GOT3 (cell line): ENCODE measurements around the gene COPS2.

Experiments used
- DNase-seq: peaks from one replicate; lab custom pipeline; 2025; ENCODE audit warnings: mixed read lengths; lab: John Stamatoyannopoulos, UW

COPS2 gene

GRCh38 chr15:49155834-49156627 lies 632 bp upstream of the COPS2 start:
- no peak for DNase-seq

DNA sequence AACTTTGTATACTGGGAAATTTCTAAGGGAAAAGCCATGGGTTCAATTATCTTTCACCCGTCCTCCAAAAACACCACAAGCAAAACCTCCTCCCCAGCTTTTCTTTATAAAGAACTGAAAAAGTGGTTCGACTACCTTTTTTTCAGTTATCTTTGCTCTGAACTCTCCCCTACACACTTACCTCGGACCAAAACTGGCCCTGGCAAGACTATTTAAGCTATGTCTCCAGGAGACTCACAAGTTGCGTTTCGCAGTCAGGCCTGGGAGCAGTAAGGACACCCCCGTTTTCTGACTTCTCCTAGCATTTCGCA lies 645 bp downstream of the COPS2 start:
- DNase-seq: no peak

DNA sequence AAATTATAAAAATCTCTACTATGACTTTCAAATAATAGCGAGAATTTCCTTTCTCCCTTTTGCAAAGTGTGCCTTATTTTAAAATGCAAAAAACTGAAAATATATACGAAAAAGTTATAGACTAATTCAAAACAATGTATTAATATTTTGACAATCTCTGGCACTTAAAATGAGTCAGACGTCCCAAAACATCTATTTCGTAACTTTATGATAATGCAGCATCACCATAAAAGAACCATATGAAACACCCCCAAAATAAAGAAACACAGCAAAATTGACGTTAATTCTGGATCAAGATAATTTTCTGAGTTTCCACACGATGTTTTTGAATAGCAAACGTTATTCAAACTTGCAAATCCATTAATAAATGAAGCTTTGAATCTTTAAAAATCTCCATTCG lies 1.0 kb downstream of the COPS2 start:
- no peak for DNase-seq

DNA sequence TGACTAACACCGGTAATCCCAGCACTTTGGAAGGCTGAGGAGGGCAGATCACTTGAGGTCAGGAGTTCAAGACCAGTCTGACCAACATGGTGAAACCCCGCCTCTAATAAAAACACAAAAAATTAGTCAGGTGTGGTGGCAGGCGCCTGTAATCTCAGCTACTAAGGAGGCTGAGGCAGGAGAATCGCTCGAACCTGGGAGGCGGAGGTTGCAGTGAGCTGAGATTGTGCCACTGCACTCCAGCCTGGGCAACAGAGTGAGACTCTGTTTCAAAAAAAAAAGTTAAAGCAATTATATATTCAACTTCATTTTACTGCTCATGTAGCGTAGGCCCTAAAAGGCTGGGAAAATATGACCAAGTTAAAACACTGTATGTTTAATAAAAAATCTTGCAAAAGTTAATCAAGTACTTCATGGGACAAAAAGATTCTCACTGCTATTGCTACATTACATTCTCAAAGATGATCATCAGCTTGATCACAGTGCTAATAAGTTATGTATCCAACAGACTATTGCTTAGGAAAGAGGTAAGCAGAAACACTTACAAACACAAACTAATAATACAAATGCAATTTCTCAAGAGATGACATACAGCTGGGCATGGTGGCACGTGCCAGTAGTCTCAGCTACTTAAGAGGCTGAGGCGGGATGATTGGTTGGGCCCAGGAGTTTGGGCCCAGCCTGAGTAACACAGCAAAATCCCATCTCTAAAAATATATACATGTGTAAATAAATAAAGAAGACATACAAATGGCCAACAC lies 2.7 kb downstream of the COPS2 start:
- DNase-seq: no peak

DNA sequence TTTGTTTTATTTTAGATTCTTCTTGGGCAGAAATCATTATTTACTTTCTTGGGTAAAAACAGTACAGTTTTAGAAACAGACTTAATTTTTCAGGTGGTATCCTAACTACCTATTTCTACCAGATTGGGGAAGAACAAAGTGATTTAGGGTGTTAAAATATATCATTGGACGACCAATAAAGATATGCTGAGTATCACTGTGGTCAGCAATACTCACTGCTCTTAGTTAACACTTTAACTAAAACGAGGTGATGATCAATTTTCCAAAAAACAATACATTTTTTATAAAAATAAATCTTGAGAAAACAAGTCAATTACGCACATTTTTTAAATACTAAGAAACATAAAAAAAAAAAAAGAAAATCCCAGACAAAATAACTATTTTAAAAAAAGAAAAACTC lies 3.6 kb downstream of the COPS2 start:
- DNase-seq: no peak

DNA sequence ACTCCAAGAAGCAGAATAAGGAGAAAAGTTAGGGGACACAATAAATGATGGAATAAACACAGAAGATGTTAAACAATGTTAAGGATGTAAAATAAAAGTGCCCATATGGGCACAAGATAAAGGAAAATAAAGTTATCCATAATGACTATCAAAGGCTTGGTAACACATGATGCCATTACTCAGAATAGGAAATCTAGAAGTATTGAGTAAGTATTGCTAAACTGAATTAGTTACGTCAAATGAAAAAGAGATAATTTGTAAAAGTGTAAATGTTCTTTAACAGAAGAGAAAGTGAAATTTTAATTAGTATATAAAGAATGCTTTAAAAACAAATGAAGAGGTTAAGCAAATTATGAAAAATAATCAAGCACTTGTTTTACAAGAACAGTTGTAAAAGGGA lies 6.7 kb downstream of the COPS2 start:
- DNase-seq: no peak

DNA sequence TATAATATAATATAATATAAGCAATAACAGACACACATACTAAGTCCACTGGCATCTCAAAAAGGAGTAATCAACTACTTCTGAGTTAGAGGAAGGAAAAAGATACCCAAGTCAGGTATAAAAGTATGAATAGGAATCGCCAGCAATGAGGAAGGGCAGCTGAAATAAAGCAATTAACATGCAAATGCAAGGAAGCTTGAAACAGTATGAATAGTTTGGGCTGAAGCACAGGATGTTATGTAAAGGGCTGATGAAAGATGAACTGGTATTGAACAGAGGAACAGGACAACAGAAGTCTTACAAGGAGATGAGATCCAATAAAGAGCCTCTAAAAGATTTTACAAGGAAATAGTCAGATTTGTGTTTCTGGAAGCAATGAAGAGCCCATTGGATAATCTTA lies 7.1 kb downstream of the COPS2 start:
- no peak for DNase-seq

- no peak for DNase-seq
Measured at GRCh38 chr15:49145651-49146609, 9.5 kb downstream of the COPS2 start.

GRCh38 chr15:49137861-49138260 lies 17.5 kb downstream of the COPS2 start:
- DNase-seq: no peak

GRCh38 chr15:49135911-49136310 lies 19.5 kb downstream of the COPS2 start:
- no peak for DNase-seq

DNA sequence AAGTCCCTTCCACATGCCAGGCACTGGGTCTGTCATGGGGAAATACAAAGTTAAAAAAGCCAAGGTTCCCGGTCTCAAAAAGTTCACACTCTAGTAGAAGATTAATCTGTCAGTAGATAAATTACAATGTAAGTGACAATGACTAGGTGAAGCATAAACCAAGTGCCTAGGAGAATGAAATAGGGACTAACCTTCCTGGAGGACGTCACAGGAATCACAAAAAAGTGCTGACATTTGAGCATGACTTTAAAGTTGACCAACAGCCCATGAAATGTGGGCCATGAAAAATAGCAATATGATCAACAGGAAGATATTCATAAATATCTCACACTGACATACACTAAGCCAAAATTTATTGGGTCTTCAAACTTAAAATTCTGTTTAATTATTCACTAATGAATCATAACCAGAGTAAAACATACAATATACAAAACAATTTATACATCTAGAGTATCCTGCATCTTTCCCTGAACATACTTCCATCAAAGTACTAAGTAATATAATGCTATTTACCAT lies 20.0 kb downstream of the COPS2 start:
- DNase-seq: no peak

DNA sequence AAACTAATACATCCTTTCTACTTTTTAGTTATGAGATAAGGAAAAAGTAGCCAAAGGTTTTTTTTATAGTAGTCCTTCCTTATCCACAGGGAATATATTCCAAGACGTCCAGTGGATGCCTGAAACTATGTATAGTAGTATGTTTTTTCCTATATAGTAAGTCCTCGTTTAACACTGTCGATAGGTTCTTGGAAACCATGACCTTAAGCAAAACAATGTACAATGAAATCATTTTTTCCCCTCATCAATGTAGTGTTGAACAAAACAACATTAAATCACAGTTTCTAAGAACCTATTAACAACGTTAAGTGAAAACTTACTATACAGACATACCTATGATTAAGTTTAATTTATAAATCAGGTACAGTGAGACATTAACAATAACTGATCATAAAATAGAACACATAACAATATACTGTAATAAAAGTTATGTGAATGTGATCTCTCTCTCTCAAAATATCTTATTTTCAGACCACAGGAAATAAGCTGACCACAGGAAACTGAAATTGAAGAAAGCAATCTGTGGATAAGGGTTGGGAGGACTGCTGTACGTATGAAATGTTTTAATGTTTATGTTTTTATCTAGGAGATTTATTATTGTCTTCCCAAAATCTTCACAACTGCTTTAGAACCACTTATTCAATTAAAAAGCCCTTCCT lies 20.6 kb downstream of the COPS2 start:
- DNase-seq: no peak

DNA sequence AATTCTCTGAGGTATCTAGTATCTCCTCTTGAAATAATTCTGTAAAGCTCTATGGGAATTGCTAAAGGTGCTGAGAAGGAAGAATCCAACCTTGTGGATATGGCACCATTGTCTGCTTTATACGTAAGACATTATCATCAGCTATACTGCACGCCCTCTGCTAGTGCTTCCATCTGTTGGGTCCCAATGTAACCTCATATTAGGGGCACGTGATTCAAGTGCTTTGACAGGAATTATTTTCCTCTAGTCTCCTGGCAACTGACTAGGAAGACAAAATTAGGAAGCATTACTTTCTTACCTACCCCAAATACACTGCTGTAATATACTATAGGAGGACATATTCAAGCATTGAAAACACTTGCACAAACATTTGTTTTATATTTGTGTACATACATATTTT lies 24.0 kb downstream of the COPS2 start:
- DNase-seq: no peak

DNA sequence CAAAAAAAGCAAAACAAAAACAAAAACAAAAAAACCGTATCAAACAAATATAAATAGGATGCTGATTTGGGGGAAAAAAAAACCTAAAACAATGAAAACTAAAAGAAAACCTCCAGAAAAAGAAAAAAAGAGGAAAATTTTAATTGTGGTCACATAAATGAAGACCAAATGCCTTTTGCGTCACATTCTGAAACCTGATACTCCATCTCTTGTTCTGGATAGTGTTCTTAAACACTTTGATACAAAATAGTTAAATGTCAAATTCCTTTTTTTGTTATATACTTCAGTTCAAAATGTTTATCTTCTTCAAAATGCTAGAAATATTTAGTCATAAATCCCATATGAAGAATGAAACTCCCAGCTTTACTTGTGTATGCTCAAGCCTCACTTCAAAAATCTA lies 31.0 kb downstream of the COPS2 start:
- DNase-seq: no peak

DNA sequence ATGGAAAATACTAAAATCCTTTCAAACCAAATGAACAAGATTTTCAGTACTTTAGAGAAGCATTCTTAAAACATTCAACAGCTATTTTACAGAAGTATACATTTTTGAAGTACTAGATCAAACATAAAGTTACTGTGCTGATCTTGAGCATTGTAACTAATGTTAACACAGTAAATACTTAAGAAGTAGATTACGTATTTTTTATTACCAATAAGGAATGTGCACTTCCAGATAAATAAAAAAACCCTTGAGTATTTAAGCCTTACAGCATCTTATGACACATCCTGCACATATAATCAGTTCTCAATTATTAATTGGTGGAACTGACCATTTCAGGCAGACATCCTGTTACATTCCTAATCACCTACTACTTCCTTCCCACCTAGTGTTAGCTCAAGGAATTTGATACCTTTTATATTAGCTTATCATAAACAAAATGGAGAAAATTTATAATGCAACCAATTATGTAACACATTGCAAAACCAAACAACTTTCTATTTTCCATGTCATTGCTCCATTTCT lies 32.8 kb downstream of the COPS2 start:
- no peak for DNase-seq

- DNase-seq: no peak
Measured at GRCh38 chr15:49121901-49122300, 33.5 kb downstream of the COPS2 start.

GRCh38 chr15:49120832-49121231 lies 34.6 kb downstream of the COPS2 start:
- no peak for DNase-seq

GRCh38 chr15:49116108-49116857 lies 39.1 kb downstream of the COPS2 start:
- DNase-seq: no peak

DNA sequence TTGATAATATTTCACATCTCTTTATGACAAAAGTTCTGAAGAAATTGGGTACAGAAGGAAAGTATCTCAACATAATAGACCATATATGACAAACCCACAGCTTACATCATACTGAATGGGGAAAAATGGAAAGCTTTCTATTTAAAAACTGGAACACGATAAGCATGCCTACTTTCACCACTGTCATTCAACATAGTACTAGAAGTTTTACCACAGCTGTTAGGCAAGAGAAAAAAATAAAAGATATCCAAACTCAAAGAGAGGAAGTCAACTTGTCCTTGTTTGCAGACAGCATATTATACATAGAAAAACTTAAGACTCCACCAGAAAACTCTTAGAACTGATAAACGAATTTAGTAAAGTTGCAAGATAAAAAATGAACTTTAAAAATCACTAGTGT lies 40.3 kb downstream of the COPS2 start:
- DNase-seq: no peak

- no peak for DNase-seq
Measured at GRCh38 chr15:49110158-49110944, 45.0 kb downstream of the COPS2 start.
